ENCODE data around the gene BLACAT1. TPM values are rescaled to one million over a fixed set of nuclear protein-coding genes. Genes with fewer than 3 reads are reported as not detected.

Gene BLACAT1
- total RNA-seq: not detected in 2 replicates

DNA sequence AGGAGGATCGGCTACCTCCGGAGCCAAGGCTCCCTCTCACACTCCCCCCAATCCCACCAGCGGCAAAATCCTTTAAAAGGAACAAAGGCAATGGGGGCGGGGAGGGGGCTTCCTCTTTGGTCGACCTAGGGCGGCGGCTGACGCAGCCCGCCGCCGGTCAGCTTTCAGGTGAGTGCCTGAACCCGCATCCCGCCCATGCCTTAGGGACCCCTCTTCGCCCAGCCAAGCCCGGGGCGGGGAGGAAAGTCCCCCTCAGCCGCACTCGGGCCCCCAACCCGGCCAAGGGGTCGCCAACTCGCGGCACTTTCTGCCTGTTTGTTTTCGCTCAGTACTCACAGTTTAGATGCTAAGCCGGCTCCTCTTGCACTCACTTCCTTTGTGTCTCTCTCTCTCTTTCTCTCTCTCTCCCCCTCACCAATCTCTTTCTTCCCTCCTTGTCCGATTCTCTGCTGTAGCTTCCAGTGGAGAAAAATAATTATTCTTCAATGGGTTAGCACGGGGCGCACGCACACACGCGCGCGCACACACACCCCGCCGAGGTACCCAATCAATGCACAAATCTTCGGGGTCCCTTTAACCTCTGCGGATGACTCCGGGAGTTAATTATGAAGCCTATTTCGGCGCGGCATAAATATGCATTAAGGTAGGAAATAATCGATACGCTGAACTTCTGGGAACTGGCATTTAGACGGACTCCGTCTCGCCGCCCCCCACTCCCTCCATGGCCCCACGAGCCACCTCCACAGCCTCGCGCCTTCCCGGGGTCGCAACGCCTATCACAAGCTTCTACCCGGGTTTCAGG, at the start of gene BLACAT1:
BLACAT1 (minus strand) TSS at position 465 of the 802 bp plus-strand sequence.

DNA sequence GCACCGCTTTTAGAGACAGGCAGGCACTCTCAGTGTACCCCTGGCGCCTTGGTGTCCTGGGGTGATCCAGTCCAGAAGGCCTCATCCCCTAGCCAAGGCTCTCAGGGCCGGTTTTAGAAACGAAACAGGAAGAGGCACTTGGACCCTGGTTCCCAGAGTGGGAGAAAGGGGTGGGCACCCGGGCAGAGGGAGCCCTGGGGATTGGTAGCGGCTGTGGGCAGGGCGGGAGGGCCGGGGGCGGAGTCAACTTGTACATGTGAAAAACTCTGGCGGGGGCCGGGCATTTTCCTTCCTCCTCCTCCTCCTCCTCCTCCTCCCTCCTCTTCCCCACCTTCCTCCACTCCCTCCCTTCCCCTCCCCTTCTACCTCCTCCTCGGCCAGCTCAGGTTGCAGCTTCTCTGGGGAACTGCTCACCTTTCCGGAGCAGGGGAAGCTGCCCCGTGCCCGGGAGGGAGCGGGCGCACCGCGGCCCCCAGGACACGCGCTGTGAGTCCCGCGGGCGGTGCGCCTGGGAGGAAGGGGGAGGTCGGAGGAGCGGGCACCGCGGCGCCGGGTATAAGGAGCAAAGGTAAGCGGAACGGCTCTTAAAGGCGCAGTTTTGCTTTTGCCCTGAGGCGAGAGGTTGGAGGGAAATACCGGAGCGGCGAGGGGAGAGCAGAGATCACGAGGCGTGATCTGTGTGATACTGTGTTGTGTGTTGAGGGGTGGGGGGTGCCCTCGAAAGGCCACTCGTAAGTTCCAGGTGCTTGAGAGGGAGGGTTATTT, 48.6 kb upstream of the BLACAT1 start, which contains the start of gene CDK18:
CDK18 (plus strand) TSS at position 359 of the 765 bp plus-strand sequence. CDS start 18,499 bp downstream, outside the sequence.

GRCh38 chr1:205421798-205422197, 34.0 kb downstream of the BLACAT1 start, which contains the start of gene LEMD1:
Gene LEMD1 (minus strand): TSS chr1:205422056. CDS start chr1:205420536, 1,520 bp downstream.

Other genes starting within 250 kb of the BLACAT1 start
- gene DSTYK, start 244.3 kb downstream of the BLACAT1 start, total RNA-seq: 18.4 and 20.3 TPM in 2 replicates
- 4.5 and 6.8 TPM in 2 replicates for gene TMCC2, start 228.1 kb downstream of the BLACAT1 start, total RNA-seq
- 6.4 and 6.8 TPM in 2 replicates for gene NUAK2, start 134.3 kb downstream of the BLACAT1 start, total RNA-seq
- gene KLHDC8A, start 99.1 kb downstream of the BLACAT1 start, total RNA-seq: not detected in 2 replicates
- not detected in 2 replicates for gene LEMD1, start 34.0 kb downstream of the BLACAT1 start, total RNA-seq
- gene CDK18, start 48.6 kb upstream of the BLACAT1 start, total RNA-seq: 0.89 and 6.1 TPM in 2 replicates
- 10.7 and 17.5 TPM in 2 replicates for gene ELK4, start 176.0 kb upstream of the BLACAT1 start, total RNA-seq
- gene SLC45A3, start 224.5 kb upstream of the BLACAT1 start, total RNA-seq: 3.3 and 4.8 TPM in 2 replicates